Amniotic stem cell (primary cell): Measurements from ENCODE around the gene ADORA2A.

Experiments used
- DNase-seq: peaks from one replicate; lab custom pipeline; 2025; lab: John Stamatoyannopoulos, UW

Gene ADORA2A

DNA sequence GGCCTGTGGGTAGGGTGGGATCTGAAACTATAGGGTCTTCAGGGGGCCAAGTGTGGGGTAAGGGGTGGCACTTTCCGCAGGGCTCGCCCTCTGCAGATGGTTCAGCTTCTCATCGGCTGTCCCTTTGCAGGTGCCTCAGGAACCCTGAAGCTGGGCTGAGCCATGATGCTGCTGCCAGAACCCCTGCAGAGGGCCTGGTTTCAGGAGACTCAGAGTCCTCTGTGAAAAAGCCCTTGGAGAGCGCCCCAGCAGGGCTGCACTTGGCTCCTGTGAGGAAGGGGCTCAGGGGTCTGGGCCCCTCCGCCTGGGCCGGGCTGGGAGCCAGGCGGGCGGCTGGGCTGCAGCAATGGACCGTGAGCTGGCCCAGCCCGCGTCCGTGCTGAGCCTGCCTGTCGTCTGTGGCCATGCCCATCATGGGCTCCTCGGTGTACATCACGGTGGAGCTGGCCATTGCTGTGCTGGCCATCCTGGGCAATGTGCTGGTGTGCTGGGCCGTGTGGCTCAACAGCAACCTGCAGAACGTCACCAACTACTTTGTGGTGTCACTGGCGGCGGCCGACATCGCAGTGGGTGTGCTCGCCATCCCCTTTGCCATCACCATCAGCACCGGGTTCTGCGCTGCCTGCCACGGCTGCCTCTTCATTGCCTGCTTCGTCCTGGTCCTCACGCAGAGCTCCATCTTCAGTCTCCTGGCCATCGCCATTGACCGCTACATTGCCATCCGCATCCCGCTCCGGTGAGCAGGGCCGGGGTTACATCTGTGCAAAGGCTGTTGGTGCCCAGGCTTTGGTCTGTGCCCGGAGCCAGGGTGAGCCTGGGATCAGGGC is 5.8 kb downstream of the ADORA2A start:
- DNase-seq, result no peak

DNA sequence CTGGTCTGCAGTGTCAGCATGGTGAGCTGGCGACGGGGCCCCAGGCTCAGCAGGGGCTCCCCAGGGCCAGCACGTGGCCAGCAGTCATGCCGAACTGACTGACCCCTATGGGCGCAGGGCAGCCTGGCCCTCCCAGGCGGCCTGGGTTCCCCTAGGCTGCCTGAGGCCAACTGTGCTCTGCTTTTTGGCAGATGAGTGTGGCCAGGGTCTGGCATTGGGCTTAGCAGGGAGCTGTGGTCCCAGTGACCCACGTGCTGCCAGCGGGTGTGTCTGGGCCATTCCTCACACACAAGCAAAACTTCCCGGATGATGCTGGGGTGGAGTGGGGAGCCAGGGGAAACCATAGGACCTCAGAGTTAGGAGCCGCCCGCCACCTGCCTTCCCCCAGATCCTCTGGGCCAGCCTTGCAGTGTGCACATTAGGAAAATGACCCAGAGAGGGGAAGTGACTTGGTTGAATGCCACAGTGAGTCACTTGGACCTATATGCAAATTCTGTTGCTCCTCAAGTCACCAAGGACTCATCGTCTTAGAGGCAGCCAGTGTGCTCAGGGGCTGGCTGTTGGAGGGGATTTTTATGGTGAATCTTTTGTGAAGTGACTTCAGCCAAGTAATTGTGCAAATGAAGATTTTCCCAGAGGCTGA is 6.5 kb downstream of the ADORA2A start:
- no peak for DNase-seq

DNA sequence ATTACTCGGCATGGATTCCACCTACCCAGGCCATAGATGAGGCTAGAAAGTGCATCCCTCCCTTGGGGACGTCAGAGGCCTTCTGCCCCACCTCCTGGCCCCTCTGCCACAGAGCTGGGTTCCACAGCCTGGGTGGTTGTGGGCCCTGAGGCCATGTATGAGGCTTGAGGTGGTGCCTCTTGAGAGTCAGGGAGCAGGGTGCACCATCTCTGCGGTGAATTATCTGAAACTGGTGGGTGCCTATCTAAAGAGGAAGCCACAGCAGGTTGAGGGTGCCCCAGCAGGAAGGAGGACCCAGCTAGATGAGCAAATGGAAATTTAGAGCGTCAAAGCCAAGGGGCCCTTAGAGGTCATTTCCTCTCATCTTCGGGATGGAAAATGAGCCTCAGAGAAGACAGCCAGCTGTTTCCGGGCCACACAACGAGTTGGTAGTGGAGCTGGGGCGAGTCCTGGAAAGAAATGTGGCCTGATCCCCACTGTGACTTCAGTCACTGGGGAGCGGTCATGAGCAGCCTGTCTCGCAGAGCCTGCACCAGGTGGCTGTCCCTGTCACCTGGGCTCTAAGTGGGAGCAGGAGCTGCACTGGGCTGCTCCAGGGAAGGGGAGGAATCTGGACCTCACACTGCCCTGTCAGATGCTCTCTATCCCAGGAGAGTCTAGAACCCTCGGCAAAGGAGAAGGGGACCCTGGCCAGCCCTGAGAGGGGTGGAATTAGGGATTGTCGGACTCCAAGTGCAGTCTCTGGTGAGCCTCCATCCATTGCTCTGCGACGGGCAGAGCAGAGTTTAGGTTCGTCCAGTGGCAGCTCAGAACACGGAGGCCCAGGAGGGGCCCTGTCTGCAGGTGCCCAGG is 7.3 kb downstream of the ADORA2A start:
- DNase-seq, result no peak

DNA sequence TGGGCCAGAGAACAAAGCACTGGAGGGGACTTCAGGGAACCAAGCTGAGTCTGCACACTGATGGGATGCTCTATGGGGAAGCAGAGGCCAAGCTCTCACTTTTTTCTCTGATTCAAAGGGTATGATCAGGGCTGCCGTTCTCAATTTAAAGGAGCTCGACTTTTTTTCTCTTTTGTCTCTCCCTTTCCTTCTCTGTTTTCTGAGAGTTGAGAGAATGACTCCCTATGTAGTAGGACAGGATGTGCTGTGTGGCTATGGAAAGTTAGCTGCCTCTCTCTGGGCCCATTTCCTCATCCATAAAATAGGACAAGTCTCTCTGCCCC is 7.9 kb downstream of the ADORA2A start:
- DNase-seq, result no peak

DNA sequence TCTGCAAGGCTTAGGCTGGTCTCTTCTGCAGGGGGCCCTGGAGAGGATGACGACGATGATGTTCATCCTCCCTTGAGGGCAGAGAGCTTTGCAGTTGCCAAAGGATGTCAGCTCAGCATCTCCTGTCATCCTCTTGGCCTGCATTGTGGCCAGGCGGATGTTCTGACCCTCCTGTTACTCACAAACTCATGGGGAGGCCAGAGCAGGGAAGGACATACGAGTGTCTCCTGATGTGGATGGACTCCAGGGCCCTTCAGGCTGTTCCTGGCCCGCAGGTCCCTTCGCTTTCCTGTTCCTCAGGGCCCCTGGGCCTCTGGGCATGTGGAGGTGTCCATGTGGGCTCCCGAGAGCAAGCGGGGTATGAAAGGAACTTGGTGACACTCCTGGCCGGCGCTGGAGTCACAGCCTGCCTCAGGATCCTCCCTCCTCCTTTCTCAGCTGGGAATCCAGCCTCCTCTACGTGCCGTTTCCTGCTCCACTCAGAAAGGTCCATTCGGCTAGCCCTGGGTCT is 8.5 kb downstream of the ADORA2A start:
- DNase-seq, result no peak

DNA sequence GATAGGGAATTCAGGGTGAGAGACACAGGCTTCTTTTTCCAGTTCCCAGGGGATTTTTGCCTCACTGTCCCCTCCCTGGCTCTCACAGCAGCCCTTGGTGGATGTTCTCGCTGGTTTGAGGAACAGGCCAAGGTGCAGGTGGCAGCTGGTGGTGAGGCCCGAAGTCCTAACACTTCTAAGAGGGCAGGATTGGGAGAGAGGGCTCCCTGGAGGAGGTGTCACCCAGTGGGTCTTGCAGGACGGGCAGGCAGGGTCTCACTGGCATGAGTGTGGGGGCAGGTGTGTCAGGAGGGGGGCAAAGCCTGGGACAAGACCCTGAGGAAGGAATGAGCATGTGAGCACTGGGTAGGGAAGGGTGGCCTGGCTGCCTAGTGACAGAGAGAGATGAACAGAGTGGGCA is 9.2 kb downstream of the ADORA2A start:
- no peak for DNase-seq

DNA sequence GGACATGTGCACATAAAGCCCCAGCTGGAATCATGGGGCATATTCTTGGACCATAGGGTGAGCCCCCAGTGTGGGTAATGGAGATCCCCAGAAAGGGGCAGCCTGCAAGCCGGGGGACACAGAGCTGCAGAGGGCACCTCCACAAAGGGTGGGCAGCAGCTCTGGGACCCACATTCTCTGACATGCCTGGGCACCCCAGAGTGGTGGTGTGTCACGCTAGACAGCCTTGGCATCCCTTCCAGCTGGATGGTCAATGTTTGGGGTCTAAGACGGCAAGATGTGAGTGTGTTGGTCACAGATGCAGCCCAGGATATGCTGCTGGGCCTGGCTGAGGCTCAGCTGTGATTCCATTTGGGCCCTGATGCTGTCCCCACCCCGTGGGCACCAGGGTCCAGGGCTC is 9.7 kb downstream of the ADORA2A start:
- no peak for DNase-seq

DNA sequence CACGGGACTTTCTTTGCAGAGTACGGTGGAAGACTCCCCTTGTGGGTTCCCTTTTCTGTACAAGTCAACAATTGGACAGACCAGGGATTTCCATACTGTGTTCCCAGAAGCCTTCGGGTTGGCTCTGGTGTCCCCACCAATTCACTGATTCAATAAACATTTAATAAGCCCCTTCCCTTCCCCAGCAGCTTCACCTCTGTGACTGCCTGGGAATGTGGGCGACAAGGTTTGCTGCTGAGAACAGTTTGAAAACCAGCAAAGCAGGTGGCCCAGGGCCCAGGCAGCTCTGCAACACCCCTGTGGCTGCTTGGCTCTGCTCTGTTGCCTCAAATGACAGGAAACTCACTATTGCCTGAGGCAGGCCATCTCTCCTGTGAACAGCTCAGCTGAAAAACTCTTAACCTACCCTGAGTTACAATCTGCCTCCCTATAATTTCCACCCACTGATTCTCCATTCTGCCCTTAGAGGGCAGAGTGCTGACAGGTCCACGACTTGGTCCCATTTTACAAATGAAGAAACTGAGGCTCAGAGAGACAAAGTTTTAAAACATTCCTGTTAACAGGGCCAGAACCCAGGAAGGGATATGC is 10.4 kb downstream of the ADORA2A start:
- DNase-seq, result no peak

DNA sequence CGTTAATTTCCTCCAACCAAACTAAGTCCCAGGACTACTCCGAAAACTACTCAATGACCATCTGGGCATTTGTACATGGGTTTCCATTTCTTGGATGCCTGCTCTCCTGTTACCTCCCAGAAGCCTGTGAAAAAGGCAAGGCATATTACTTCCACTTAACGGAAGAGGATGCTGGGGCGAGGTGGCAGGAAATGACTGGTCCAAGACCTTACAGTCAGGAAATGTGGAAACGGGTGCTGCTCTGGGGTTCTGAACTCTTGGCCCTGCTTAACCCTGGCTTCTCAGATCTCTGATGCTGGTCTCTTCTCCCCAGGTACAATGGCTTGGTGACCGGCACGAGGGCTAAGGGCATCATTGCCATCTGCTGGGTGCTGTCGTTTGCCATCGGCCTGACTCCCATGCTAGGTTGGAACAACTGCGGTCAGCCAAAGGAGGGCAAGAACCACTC is 12.9 kb downstream of the ADORA2A start:
- no peak for DNase-seq

DNA sequence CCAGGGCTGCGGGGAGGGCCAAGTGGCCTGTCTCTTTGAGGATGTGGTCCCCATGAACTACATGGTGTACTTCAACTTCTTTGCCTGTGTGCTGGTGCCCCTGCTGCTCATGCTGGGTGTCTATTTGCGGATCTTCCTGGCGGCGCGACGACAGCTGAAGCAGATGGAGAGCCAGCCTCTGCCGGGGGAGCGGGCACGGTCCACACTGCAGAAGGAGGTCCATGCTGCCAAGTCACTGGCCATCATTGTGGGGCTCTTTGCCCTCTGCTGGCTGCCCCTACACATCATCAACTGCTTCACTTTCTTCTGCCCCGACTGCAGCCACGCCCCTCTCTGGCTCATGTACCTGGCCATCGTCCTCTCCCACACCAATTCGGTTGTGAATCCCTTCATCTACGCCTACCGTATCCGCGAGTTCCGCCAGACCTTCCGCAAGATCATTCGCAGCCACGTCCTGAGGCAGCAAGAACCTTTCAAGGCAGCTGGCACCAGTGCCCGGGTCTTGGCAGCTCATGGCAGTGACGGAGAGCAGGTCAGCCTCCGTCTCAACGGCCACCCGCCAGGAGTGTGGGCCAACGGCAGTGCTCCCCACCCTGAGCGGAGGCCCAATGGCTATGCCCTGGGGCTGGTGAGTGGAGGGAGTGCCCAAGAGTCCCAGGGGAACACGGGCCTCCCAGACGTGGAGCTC is 13.5 kb downstream of the ADORA2A start:
- DNase-seq, result no peak

DNA sequence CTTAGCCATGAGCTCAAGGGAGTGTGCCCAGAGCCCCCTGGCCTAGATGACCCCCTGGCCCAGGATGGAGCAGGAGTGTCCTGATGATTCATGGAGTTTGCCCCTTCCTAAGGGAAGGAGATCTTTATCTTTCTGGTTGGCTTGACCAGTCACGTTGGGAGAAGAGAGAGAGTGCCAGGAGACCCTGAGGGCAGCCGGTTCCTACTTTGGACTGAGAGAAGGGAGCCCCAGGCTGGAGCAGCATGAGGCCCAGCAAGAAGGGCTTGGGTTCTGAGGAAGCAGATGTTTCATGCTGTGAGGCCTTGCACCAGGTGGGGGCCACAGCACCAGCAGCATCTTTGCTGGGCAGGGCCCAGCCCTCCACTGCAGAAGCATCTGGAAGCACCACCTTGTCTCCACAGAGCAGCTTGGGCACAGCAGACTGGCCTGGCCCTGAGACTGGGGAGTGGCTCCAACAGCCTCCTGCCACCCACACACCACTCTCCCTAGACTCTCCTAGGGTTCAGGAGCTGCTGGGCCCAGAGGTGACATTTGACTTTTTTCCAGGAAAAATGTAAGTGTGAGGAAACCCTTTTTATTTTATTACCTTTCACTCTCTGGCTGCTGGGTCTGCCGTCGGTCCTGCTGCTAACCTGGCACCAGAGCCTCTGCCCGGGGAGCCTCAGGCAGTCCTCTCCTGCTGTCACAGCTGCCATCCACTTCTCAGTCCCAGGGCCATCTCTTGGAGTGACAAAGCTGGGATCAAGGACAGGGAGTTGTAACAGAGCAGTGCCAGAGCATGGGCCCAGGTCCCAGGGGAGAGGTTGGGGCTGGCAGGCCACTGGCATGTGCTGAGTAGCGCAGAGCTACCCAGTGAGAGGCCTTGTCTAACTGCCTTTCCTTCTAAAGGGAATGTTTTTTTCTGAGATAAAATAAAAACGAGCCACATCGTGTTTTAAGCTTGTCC is 14.3 kb downstream of the ADORA2A start:
- no peak for DNase-seq

DNA sequence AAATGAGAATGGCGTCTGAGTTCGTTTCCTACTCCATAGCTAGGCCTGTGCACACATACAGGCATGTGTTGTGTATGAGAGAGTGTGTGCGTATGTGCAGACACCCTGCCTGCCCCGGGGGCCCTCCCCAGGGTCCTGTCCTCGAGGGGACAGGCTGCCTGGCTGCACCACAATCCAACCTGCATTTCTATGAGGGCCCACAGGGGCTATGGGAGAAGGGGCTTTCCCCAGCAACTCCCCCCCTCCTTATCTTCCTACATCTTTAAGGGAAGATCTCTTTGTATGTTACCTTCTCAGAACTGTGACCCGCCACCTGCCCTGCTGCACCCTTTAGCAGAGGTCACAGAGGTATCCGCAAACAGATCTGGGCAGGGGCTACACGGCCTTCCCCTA is 14.9 kb downstream of the ADORA2A start:
- no peak for DNase-seq

DNA sequence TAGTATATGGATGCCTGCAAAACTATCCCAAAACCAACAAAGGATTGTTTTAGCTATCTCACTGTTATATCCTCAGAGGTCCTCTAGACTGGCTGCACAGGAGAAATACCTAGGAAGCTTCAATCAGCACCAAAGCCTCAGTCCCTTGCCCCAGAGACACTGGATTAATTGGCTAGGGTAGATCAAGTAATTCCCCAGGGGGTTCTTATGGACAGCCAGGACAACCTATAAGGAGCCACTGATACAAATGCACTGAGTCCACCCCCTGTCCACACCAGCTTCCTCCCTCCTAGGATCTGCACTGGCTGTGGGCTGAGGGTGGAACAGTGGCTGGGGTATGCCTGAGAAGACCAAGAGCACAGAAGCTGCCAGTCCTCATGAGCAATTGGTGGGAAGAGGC is 16.3 kb downstream of the ADORA2A start:
- no peak for DNase-seq

DNA sequence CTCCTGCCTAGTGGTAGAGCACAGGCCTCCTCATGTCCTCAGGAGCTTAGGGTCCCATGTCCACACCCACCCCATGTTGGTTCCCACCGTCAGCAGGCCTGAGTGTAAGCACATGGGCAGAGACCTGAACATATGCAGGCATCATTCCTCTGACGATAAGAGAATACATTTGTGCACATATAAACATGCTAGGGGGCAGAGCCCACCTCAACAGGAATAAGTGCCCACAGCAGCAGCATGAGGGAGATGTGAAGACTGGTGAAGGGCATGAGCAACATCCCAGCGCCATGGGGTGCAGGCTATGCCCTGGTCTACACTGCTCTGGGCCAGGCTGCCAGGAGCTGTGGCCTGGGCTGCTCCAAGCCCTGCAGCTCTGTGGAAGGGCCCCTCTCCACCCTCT is 16.9 kb downstream of the ADORA2A start:
- no peak for DNase-seq

DNA sequence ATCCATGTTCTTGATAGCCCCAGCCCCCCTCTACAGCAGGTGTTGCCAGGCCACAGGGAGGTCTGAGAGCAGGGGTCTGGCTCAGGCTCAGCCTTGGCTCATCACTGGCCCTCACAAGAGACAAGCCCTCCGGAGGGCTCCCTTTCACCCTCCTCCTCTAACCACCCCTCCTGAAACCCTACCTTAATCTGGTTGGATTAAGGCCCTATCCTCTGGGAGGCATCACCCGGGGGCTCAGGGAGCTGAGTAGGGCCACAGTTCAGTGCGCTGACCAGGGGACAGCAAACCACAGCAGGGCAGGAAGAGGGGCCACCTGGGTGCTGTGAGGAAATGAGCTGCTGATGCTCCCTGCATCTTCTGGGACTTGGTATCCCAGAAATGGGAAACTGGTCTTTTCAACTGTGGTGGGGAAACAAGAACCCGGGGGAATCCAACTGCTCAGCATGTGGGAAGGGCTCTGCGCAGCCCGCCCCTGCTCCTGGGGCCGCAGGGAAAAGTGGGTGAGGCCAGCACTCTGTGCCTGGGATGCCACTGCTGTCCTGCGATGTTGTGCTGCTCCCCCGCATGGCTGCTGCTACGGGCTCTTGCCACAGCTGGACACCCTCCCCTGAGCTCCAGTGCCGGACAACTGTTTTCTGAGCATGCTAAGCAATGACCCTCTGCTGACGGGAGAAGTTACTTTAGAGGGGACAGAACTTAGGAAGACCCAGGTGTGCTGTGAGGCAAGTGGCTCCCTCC is 17.5 kb downstream of the ADORA2A start:
- DNase-seq, result no peak

DNA sequence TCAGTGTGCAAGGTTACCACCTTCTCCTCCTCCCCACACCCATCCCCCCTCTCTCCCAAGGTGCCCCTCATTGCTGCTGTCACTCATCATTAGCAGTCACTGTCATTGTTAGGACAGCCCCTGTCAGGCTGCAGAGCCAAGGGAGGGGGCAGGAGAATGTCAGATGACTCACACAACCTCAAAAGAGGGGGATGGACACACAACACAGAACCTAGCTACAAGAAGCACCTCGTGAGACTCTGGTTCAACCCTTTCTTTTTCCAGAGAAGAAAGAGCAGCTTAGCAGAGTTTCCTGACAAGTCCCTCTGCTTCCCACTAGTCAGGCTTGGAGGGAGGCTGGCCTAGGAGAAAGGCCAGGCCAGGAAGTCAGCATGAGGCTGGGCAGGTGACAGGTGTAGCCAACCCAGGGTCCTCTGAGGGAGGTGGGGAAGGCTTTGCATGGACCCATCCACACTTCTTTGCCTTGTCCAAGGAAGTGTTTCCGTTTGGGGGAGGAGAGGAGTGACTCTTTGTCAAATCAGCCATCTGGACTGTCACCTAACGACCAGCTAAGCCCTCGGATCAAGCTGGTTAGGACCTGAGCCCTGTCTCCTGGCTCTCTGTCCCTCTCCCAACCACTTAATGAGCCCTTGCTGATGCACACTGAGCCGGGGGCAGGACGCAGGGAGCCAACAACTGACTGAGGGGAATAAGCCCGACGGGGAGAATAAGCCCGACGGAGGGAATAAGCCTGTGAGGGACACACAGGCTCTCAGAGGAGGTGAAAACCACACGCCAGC is 18.3 kb downstream of the ADORA2A start:
- no peak for DNase-seq

DNA sequence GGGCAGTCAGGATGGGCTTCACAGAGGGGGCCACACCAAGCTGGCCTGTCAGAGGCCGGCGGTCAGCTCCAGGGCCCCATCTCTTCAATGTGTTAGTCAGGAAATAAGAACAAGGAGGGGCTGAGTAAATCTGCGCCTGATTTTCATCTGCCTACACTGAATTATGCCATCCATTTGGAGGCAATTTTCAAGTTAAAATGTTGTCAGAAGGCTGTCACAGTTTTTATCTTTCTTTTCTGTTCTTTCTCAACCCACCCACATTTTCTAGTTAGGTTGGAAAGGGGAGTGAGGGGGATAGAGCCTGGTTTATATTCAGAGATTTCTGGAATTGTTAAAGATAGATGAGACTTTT is 18.8 kb downstream of the ADORA2A start:
- DNase-seq, result no peak

DNA sequence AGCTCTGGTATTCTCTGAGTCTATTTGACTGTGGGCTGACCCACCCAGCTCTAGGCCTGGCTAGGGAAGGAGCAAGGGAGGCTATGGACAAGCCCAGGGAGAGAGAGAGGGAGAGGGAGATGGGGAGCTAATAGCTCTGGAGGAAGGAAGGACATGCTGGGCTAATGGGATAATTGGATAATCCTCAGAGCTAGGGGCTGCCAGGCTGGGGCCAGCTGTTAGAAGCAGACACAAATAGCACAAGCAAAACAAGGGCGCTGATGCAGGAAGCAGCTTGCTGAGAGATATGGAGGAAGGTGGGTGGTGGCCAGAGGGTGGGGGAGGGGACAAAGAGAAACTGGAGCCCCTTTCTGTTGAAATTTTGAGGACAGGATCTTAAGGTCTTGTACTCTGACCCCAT is 23.2 kb downstream of the ADORA2A start:
- DNase-seq, result no peak

DNA sequence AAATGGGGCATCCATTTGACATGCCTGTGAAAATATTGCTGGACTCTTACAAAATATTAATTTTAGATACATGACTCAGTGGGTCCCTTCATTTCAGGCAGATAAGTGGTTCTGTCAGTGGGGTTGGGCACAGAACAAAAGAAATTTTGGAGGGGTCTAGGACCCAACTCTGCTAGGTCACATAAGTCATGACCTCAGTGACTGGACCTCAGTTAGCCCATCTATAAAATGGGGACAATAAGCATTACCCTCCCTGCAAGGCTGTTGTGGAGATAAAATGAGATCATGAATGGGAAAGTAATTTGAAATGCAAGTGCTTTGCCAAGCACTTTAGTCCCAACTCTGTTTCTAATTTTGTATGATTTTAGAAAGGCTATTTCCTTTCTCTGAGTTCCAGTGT is 23.8 kb downstream of the ADORA2A start:
- no peak for DNase-seq
